Testis (tissue), 2 donors: ENCODE measurements around the gene NFIA.

ENCODE experiments used
- CTCF ChIP-seq, 3 experiments: fragments of 450-650 bp in 2 of 3; fragments of 200-600 bp in 1 of 3; sonication (generic) in 1 of 3; IDR thresholded peaks; one replicate each; pipeline ENCODE4 v1.5.1; 2016 to 2019; ENCODE audit warnings: antibody characterized with exemption in 3 of 3, mild to moderate bottlenecking in 2 of 3, moderate library complexity in 1 of 3
- POLR2A ChIP-seq: fragments of 450-650 bp; IDR thresholded peaks from one replicate; pipeline ENCODE4 v1.6.1; 2017; ENCODE audit warnings: antibody characterized with exemption, mild to moderate bottlenecking, moderate library complexity

GRCh38 chr1:61343734-61344420 is 261.5 kb downstream of the NFIA start:
- no peak for TF ChIP-seq CTCF (IDR thresholded peaks at IDR 0.05)
- no peak for TF ChIP-seq POLR2A
